GM11168 (cell line): Measurements from ENCODE around the gene TMEM151B.
"Not testable (repeated sequence)": the region's sequence is repeated elsewhere in the genome, so short reads cannot be mapped to it uniquely, and the experiment has no call there.

ENCODE experiments used
- in situ Hi-C: fragments of 300-500 bp; cut with MboI; formaldehyde crosslinking; loops from one replicate; pipeline ENCODE4 v1.12.0; 2022; ENCODE audit warnings: low sequenced_read_pairs; ENCODE audit not compliant: unreplicated experiment

The TMEM151B gene

GRCh38 chr6:44269921-44270525 is at the start of gene TMEM151B:
TMEM151B (plus strand) TSS chr6:44270450; CDS start chr6:44270743, 293 bp downstream.
- in situ Hi-C loops: no loop called here

GRCh38 chr6:44220913-44221290 is 49.3 kb upstream of the TMEM151B start:
- in situ Hi-C loops: no loop called here

GRCh38 chr6:44221291-44221960 is 48.8 kb upstream of the TMEM151B start:
- in situ Hi-C loops: no loop called here

GRCh38 chr6:44221961-44222335 is 48.3 kb upstream of the TMEM151B start:
- in situ Hi-C loops: no loop called here

GRCh38 chr6:44222486-44223318 is 47.5 kb upstream of the TMEM151B start:
- in situ Hi-C loops: no loop called here

GRCh38 chr6:44223319-44224028 is 46.8 kb upstream of the TMEM151B start, which contains the start of gene SLC29A1:
SLC29A1 (plus strand) TSS chr6:44223595; CDS start chr6:44227314, 3,719 bp downstream.
- in situ Hi-C loops: no loop called here

- in situ Hi-C loops: no loop called here
These were observed 46.0 kb upstream of the TMEM151B start for GRCh38 chr6:44224029-44224964.

- in situ Hi-C loops: no loop called here
These were observed 45.3 kb upstream of the TMEM151B start for GRCh38 chr6:44224965-44225305.

GRCh38 chr6:44225579-44226325 is 44.5 kb upstream of the TMEM151B start:
- in situ Hi-C loops: no loop called here

- in situ Hi-C loops: no loop called here
These were observed 43.7 kb upstream of the TMEM151B start for GRCh38 chr6:44226368-44227147.

- in situ Hi-C loops: no loop called here
These were observed 43.0 kb upstream of the TMEM151B start for GRCh38 chr6:44227148-44227793.

- in situ Hi-C loops: no loop called here
These were observed 42.2 kb upstream of the TMEM151B start for GRCh38 chr6:44228031-44228430.

GRCh38 chr6:44228433-44228832 is 41.8 kb upstream of the TMEM151B start:
- in situ Hi-C loops: no loop called here

GRCh38 chr6:44228836-44229235 is 41.4 kb upstream of the TMEM151B start:
- in situ Hi-C loops: no loop called here

GRCh38 chr6:44229376-44230033 is 40.7 kb upstream of the TMEM151B start:
- in situ Hi-C loops: no loop called here

- in situ Hi-C loops: no loop called here
These were observed 40.1 kb upstream of the TMEM151B start for GRCh38 chr6:44230034-44230675.

GRCh38 chr6:44231426-44231825 is 38.8 kb upstream of the TMEM151B start:
- in situ Hi-C loops: not testable (repeated sequence)
